ENCODE measurements around the gene CD300LF. TPM values are rescaled to one million over a fixed set of nuclear protein-coding genes. Genes with fewer than 3 reads are reported as not detected.

CD300LF gene
- total RNA-seq, 1 experiment from 2014 or later, result not detected

- ChIA-PET CTCF (no interaction called here), POLR2A (ENCODE audit: unreplicated experiment) (no interaction called here)
- Histone ChIP-seq H3K27me3 (ENCODE audit: low read length) (peaks cover 79% of the 10 kb centered on the region), H3K9ac (ENCODE audit: low read length) (no peak overlapping the region), H3K79me2 (ENCODE audit: low read length) (no peaks in the 10 kb centered on the region), H3K4me1 (ENCODE audit: insufficient read depth, low read length) (no peaks in the 10 kb centered on the region), H3F3A (ENCODE audit: low read length, unreplicated experiment) (no peaks in the 10 kb centered on the region), H3K4me3 (ENCODE audit: low read length) (no peak overlapping the region), H3K9me3 (ENCODE audit: low read length) (no peaks in the 10 kb centered on the region), H3K4me2 (ENCODE audit: low read length) (no peak overlapping the region), H3K9me2 (replicated peaks; ENCODE audit: low read length) (no peaks in the 10 kb centered on the region), H3K27ac (ENCODE audit: low read length) (no peak overlapping the region), H4K20me1 (ENCODE audit: low read length) (no peaks in the 10 kb centered on the region), H2AFZ (ENCODE audit: low read length) (no peak overlapping the region), H3K36me3 (ENCODE audit: low read depth, low read length) (no peaks in the 10 kb centered on the region)
- intact Hi-C loops (cut with micrococcal nuclease), result no loop called here
- BruUV-seq (replicated peaks), result no TSS peak
- TF ChIP-seq EZH2phosphoT487 (IDR thresholded peaks at IDR 0.05; ENCODE audit: borderline replicate concordance, low read length), result no peak
- TF ChIP-seq CTCF (conservative IDR thresholded peaks at IDR 0.05; ENCODE audit: low read depth, low read length), result no peak
- no peak for TF ChIP-seq EZH2 (IDR thresholded peaks at IDR 0.05; ENCODE audit: low read length, unreplicated experiment)
- ATAC-seq (peak; percentile 81), DNase-seq (peak; percentile 63)
These were observed 41.5 kb downstream of the CD300LF start for GRCh38 chr17:74671031-74671771.

GRCh38 chr17:74670329-74670728 lies 42.4 kb downstream of the CD300LF start:
- Histone ChIP-seq H3K36me3 (ENCODE audit: low read depth, low read length) (no peaks in the 10 kb centered on the region), H3K9me3 (ENCODE audit: low read length) (no peaks in the 10 kb centered on the region), H3K79me2 (ENCODE audit: low read length) (no peaks in the 10 kb centered on the region), H3K9me2 (replicated peaks; ENCODE audit: low read length) (no peaks in the 10 kb centered on the region), H3F3A (ENCODE audit: low read length, unreplicated experiment) (no peaks in the 10 kb centered on the region), H3K27me3 (ENCODE audit: low read length) (peaks cover 78% of the 10 kb centered on the region), H3K4me3 (ENCODE audit: low read length) (no peak overlapping the region), H2AFZ (ENCODE audit: low read length) (no peak overlapping the region), H4K20me1 (ENCODE audit: low read length) (no peaks in the 10 kb centered on the region), H3K9ac (ENCODE audit: low read length) (no peak overlapping the region), H3K4me2 (ENCODE audit: low read length) (no peak overlapping the region), H3K27ac (ENCODE audit: low read length) (no peak overlapping the region), H3K4me1 (ENCODE audit: insufficient read depth, low read length) (no peaks in the 10 kb centered on the region)
- intact Hi-C loops (cut with micrococcal nuclease), result no loop called here
- no peak for DNase-seq
- no TSS peak for BruUV-seq (replicated peaks)
- CTCF ChIA-PET, result no interaction called here
- ATAC-seq, result no peak
- TF ChIP-seq CTCF (conservative IDR thresholded peaks at IDR 0.05; ENCODE audit: low read depth, low read length), result no peak
- POLR2A ChIA-PET (ENCODE audit: unreplicated experiment), result no interaction called here

- no peak overlapping the region for H3K9ac ChIP-seq (ENCODE audit: low read length)
- no peaks in the 10 kb centered on the region for H3F3A ChIP-seq (ENCODE audit: low read length, unreplicated experiment)
- no peaks in the 10 kb centered on the region for H3K79me2 ChIP-seq (ENCODE audit: low read length)
- no peak overlapping the region for H3K27ac ChIP-seq (ENCODE audit: low read length)
- H3K9me2 ChIP-seq (replicated peaks; ENCODE audit: low read length), result no peaks in the 10 kb centered on the region
- no peak overlapping the region for H3K4me2 ChIP-seq (ENCODE audit: low read length)
- no peak for TF ChIP-seq CTCF (conservative IDR thresholded peaks at IDR 0.05; ENCODE audit: low read depth, low read length)
- H2AFZ ChIP-seq (ENCODE audit: low read length), result no peak overlapping the region
- DNase-seq (no peak), ATAC-seq (no peak)
- intact Hi-C loops (cut with micrococcal nuclease), result no loop called here
- no peak overlapping the region for H3K4me3 ChIP-seq (ENCODE audit: low read length)
- no peaks in the 10 kb centered on the region for H3K36me3 ChIP-seq (ENCODE audit: low read depth, low read length)
- no peaks in the 10 kb centered on the region for H4K20me1 ChIP-seq (ENCODE audit: low read length)
- no peaks in the 10 kb centered on the region for H3K9me3 ChIP-seq (ENCODE audit: low read length)
- CTCF ChIA-PET, result no interaction called here
- BruUV-seq (replicated peaks), result no TSS peak
- no peaks in the 10 kb centered on the region for H3K4me1 ChIP-seq (ENCODE audit: insufficient read depth, low read length)
- POLR2A ChIA-PET (ENCODE audit: unreplicated experiment), result no interaction called here
- H3K27me3 ChIP-seq (ENCODE audit: low read length), result peaks cover 81% of the 10 kb centered on the region
These were observed 49.2 kb downstream of the CD300LF start for GRCh38 chr17:74663561-74663960.

Measured in PC-3 (cell line).